Measurements from ENCODE around the gene PTK7.

DNA sequence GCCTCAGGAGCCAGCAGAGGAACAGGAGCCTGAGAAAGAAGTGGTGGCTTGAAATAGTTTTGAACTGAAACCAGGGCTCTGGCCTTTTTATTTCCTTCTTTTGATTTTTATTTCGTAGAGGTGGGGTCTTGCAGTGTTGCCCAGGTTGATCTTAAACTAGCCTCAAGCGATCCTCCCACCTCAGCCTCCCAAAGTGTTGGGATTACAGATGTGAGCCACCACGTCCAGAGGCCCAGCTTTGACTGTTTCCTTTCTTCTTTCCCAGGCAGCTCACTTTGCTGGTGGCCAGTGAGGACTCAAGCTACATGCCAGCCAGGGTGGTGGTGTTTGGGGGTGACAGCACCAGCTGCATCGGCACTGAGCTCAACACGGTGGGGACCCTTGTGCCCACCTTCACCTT, 126.3 kb downstream of the PTK7 start:
- TF ChIP-seq POLR2AphosphoS5 (IDR thresholded peaks at IDR 0.05; ENCODE audit: low read depth, low read length) (no peak), ATF3 (IDR thresholded peaks at IDR 0.05; ENCODE audit: insufficient read depth, low read depth, low read length) (no peak), ASH2L (IDR thresholded peaks at IDR 0.05; ENCODE audit: low read length) (no peak), JUND (IDR thresholded peaks at IDR 0.05; ENCODE audit: low read length) (no peak), CREB1 (IDR thresholded peaks at IDR 0.05) (no peak), ZNF274 (IDR thresholded peaks at IDR 0.05; ENCODE audit: borderline replicate concordance, extremely low read depth, low read length) (no peak), KDM1A (IDR thresholded peaks at IDR 0.05; ENCODE audit: borderline replicate concordance, low read length) (no peak), EP300 (IDR thresholded peaks at IDR 0.05; ENCODE audit: borderline replicate concordance in 1 of 2, low read depth in 2 of 2, low read length in 2 of 2) (no peak), MAX (IDR thresholded peaks at IDR 0.05) (no peak)
- TF ChIP-seq, protein P1, sequence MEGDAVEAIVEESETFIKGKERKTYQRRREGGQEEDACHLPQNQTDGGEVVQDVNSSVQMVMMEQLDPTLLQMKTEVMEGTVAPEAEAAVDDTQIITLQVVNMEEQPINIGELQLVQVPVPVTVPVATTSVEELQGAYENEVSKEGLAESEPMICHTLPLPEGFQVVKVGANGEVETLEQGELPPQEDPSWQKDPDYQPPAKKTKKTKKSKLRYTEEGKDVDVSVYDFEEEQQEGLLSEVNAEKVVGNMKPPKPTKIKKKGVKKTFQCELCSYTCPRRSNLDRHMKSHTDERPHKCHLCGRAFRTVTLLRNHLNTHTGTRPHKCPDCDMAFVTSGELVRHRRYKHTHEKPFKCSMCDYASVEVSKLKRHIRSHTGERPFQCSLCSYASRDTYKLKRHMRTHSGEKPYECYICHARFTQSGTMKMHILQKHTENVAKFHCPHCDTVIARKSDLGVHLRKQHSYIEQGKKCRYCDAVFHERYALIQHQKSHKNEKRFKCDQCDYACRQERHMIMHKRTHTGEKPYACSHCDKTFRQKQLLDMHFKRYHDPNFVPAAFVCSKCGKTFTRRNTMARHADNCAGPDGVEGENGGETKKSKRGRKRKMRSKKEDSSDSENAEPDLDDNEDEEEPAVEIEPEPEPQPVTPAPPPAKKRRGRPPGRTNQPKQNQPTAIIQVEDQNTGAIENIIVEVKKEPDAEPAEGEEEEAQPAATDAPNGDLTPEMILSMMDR (IDR thresholded peaks at IDR 0.05; ENCODE audit: control extremely low read depth in 1 of 3, insufficient read depth in 1 of 3, low read depth in 1 of 3, low read length in 3 of 3), result no peak
